ENCODE data around the gene CYP4B1. TPM values are rescaled to one million over a fixed set of nuclear protein-coding genes. Genes with fewer than 3 reads are reported as not detected.
"Not testable (repeated sequence)": the region's sequence is repeated elsewhere in the genome, so short reads cannot be mapped to it uniquely, and the experiment has no call there.

CYP4B1 gene
- polyA plus RNA-seq (2013, experiment 1 of 2; ENCODE audit: insufficient read length) = not detected
- polyA plus RNA-seq (2013, experiment 2 of 2; ENCODE audit: insufficient read length) = not detected

DNA sequence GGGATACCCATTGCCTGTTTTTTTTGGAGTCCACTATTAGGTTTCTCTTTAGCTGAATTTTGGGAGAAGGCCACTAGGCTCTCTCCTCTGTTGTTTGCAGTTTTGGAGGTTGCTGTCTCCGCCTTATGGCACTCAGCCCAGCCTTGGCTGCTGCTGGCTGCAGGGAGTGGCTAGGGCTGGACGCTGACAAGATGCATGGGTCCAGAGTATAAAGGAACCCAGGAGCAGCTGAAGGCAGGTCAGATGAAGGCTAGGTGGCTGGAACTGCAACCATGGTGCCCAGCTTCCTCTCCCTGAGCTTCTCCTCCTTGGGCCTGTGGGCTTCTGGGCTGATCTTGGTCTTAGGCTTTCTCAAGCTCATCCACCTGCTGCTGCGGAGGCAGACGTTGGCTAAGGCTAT, at the start of gene CYP4B1:
TSS of gene CYP4B1 (plus strand) at position 237 of the 400 bp plus-strand sequence. CDS start at position 273, 36 bp downstream.
- DNase-seq = no peak

GRCh38 chr1:46749404-46749803, 49.4 kb upstream of the CYP4B1 start:
- DNase-seq = no peak

GRCh38 chr1:46749921-46750404, 48.9 kb upstream of the CYP4B1 start:
- no peak for DNase-seq

- DNase-seq = no peak
Observed at GRCh38 chr1:46753985-46754384, 44.9 kb upstream of the CYP4B1 start.

DNA sequence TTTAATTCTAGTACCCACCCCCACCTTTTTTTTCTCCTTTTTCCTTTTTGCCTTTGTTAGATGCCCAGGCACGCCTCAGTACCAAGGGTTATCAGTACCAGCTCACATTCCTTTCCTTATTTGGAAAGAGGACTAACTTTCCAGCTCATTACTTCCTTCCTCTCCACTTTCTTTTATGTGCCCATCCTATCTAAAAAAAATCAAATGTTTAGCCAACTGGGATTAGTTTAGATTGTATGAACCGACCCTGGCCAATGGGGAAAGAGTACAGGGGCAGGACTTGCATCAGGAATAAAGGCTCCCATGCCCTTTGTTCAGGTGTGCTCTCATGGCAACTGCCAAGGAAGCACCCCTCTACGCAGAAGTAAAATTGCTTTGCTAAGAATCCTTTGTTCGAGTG, 44.1 kb upstream of the CYP4B1 start:
- DNase-seq = not testable (repeated sequence)

DNA sequence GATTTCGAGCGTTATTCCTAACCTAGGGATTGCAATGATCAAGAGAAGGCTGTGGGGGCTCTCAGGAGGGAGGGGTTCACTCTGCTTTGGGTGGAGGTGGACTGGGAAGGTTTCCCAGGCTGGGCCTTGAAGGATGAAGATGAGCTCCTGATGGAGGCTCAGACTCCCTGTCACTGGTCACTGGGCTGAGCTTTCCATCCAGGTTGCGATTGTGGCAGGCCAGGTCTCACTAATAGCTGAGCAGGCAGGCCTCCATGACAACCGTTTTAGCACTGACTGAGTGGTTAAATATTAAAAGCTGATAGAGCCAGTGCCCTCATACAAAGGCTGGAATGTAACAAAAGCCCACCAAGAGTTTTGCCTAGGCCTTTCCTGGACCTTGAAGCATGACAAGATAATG, 43.7 kb upstream of the CYP4B1 start:
- DNase-seq = no peak

DNA sequence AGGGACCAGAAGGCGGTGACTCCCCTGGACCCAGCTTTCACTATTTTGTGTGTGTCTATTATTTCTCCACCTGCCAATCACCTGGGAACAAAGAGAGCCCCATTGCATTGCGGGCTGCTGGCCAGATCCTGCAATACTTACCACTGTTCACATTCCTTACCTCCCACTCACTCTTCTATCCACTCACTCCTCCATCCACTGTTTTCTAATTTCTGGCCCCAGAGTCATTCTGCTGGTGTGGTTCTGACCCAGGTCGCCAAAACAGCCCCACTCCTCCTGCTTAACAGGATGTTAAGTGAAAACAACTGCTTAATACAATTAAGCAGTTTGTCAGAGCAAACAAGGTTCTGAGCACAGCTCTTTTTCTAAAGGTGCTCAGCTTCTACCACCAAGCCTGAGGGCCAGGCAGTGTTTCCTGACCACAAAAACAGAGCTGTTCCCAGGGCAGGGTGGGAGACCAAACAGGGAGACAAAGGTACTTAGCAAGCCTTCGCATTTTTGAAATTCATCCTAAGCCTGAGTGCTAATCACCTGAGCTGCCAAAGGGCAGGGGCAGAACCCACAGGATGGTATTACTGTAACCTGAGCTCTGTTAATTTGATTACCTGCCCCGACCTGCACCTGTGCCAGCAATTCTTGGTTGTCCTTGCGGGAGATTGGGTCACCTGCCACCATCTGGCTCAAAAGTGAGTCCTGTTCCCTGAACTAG, 41.4 kb upstream of the CYP4B1 start:
- no peak for DNase-seq

GRCh38 chr1:46757956-46758528, 40.8 kb upstream of the CYP4B1 start:
- DNase-seq = no peak

DNA sequence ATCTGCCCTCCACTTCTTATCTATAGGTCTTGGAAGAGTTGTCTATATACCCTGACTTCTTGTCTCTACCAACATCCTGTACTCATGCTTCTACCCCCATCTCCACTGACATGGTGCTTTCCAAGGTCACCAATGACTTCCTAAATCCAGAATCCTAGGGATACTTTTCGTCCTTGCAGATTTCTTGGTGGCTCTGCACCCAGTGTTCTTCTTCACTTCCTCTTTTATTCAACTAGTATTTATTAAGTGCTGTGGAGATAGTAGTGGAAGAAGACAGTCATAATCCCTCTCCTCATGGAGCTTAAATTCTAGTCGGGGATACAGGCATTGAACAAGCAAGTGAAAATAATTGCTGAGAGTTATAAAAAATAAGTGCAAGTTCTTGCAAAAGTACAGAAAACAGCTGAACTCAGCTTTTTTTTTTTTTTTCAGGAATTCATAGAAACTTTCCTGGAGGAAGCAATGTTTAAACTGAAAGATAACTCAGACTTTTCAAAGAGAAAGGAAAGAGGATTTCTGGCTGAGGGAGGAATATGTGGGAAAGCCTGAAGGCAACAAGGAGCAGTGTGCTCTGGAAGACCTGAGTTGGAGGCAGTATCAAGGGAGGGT, 38.2 kb upstream of the CYP4B1 start:
- DNase-seq = no peak

GRCh38 chr1:46761740-46762139, 37.1 kb upstream of the CYP4B1 start:
- no peak for DNase-seq

DNA sequence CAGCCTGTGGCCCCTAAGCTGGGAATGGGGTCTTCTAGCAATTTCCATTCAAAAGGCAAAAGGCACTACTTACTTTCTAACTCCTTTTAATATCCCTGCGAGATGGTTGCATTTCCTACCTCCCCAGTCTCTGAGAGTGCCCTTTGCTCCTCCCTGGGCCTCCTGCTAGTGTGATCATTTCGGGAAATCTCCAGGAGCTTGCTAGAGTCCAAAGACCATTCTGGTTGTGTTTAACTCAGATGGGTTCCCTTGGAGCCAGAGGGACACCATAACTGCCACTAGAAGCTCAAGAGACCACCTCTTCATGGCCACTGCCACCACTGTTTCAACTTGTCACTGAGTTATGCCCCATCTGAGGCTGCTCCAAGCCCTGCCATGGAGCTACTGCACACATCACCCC, 34.4 kb upstream of the CYP4B1 start:
- DNase-seq = no peak

DNA sequence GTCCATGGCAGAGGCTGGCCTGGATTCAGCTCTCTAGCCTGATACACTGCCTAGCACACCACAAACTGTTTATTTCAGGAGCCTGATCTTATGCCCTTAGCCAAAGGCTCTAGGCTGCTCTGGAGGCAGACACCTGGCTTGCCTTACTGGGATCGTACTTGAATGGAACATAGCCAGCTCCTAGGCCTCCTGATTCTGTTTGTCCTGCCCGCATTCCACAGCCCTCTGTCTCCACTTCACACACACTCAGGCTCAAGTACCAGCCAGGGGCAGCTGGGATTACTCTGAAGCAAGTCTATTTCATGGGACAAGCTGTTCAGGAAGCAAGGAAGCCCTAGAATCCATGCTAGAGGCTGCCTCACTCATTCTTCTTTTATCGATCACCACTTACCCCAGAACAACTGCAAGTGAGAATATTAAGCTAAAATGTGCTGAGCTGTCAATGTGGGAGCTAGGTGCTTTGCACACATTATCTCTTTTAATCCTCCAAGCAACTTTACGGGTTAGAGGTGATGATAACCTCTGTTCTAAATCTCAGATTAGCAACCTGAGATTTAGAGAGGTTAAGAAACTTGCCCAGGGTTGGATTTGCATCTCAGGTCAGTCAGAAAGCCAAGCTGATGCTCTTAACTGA, 31.1 kb upstream of the CYP4B1 start:
- DNase-seq = no peak

- DNase-seq = no peak
Observed at GRCh38 chr1:46768445-46768844, 30.4 kb upstream of the CYP4B1 start.

DNA sequence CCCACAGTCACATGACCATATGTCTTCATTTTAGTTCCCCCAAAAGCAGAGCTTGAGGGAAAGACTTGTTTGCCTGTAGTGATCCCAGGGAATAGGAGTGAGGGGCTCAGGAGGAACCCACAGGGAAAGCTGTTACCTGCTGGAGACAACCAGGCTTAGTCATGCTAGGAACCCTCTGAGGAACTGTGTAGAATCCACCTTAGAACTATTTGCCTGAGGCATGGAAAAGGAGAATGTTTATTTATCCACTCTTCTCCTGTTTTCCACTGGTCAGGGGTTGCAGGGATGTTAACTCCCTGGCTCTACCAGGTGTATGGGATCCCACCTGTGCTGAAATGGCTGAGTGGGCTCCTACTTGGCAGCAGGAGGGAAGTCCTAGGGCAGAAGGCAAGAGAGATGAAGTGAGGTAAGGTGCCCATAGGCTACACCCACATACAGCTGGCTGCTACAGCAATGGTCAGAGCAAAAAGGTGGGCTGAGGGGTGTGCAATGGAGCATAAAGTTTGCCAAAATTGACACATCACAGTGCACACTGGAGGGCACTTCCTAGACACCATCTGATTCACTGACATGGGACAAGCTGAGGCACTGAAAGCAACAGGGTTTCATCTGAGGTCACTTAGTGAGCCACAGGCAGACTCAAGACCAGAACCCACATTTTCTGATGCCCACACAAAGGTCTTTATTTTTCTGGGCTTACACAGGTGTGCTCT, 29.7 kb upstream of the CYP4B1 start:
- DNase-seq = no peak

DNA sequence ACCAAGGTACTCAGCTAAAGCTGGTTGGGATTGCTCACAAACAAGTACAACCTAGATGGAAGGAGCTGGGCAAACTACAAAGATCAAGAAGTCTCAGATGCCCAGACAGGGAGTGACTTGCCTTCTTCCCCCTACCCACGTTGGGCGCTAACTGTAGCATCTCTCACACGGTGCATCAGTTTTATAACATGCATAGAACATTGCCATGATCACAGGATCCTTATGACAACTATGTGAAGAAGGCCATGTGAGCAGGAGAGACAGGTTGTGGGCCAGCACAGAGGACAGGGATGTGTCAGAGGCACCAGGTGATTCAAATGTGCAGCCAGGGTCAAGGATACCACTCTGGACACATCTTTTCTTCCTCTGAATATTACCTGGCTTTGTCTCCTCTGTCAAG, 28.3 kb upstream of the CYP4B1 start:
- DNase-seq = no peak

DNA sequence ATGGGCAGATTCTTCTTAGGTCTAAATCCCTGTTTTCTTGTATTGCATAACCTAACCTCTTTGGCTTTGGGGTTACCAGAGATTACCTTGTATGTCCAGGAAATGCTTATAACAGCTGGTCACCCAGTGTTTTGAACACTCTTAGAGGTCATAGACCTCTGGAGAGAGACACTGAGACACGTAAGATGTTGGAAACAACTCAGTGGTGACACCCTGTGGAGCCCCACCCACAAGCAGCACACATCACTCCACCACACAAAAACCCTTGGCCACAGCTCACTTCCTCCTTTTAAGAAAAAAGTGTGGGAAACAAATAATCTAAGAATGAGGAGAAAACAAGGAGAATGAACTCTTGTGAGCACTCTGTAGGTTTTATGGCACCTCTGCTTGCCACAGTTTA, 26.3 kb upstream of the CYP4B1 start:
- DNase-seq = no peak

DNA sequence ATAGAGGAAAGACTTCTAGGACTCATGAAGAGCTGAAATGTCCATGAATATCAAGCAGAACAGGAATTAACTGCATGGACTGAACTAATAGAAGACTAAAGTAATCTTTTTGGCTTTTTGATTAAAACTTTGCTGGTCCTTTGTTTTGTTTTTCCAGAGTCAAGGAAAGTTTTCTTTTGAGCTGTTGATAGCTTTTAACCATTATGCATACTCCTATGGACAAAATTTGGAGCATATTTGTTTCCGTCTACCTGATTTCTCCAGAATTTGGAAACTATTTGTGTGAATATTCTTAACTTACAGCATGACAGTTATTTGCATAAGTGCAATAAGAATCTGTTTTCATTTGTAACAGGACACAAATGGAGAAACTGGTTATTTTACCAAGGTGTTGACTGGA, 24.5 kb upstream of the CYP4B1 start:
- no peak for DNase-seq

DNA sequence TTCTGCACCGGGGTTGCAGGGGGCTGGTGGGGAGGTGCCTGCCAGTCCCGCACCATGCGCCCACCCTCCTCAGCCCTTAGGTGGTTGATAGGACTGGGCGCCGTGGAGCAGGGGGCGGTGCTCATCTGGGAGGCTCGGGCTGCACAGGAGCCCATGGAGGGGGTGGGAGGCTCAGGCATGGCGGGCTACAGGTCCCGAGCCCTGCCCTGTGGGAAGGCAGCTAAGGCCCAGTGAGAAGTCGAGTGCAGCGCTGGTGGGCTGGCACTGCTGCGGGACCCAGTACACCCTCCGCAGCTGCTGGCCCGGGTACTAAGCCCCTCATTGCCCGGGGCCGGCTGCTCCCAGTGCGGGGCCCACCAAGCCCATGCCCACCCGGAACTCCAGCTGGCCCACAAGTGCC, 20.4 kb upstream of the CYP4B1 start:
- not testable (repeated sequence) for DNase-seq

GRCh38 chr1:46784666-46785065, 14.2 kb upstream of the CYP4B1 start:
- no peak for DNase-seq

DNA sequence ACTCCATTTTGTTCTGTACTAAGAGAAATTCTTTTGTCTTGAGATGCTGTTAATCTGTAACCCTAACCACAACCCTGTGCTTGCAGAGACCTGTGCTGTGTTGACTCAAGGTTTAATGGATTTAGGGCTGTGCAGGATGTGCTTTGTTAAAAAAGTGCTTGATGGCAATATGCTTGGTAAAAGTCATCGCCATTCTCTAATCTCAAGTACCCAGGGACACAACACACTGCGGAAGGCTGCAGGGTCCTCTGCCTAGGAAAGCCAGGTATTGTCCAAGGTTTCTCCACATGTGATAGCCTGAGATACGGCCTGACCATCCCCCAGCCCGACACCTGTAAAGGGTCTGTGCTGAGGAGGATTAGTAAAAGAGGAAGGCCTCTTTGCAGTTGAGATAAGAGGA, 10.2 kb upstream of the CYP4B1 start:
- DNase-seq = not testable (repeated sequence)

GRCh38 chr1:46790446-46791101, 8.3 kb upstream of the CYP4B1 start:
- no peak for DNase-seq

GRCh38 chr1:46793126-46793525, 5.7 kb upstream of the CYP4B1 start:
- DNase-seq = no peak

All from fibroblast of skin of abdomen (primary cell).